ENCODE measurements around the gene FAM98B. TPM values are rescaled to one million over a fixed set of nuclear protein-coding genes. Genes with fewer than 3 reads are reported as not detected.

The FAM98B gene
- total and polyA plus RNA-seq, 2 of the 8 experiments (the other 6 are each of a cell fraction or from before 2014, with no cell fraction given): 5.9 to 48.4 TPM

- POLR2A ChIA-PET (ENCODE audit: partially characterized antibody): no interaction called here
- TF ChIP-seq, protein P1, sequence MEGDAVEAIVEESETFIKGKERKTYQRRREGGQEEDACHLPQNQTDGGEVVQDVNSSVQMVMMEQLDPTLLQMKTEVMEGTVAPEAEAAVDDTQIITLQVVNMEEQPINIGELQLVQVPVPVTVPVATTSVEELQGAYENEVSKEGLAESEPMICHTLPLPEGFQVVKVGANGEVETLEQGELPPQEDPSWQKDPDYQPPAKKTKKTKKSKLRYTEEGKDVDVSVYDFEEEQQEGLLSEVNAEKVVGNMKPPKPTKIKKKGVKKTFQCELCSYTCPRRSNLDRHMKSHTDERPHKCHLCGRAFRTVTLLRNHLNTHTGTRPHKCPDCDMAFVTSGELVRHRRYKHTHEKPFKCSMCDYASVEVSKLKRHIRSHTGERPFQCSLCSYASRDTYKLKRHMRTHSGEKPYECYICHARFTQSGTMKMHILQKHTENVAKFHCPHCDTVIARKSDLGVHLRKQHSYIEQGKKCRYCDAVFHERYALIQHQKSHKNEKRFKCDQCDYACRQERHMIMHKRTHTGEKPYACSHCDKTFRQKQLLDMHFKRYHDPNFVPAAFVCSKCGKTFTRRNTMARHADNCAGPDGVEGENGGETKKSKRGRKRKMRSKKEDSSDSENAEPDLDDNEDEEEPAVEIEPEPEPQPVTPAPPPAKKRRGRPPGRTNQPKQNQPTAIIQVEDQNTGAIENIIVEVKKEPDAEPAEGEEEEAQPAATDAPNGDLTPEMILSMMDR (IDR thresholded peaks at IDR 0.05; ENCODE audit: control extremely low read depth in 1 of 3, insufficient read depth in 1 of 3, low read depth in 1 of 3, low read length in 3 of 3): peak in 2 of 3 experiments; percentile 14 to 37; a peak in 2 of 4 replicates
- no peak for TF ChIP-seq GTF2F1 (IDR thresholded peaks at IDR 0.05; ENCODE audit: borderline replicate concordance, low read depth, low read length)
- peak; percentile 5 to 30; a peak in 1 of 4 replicates for TF ChIP-seq RAD21 (IDR thresholded peaks at IDR 0.05 in 1 of 2, conservative IDR thresholded peaks at IDR 0.05 in 1 of 2; ENCODE audit: low read depth in 2 of 2, low read length in 2 of 2)
- no peak for TF ChIP-seq SP4 (IDR thresholded peaks at IDR 0.05; ENCODE audit: low read length)
- no peak for DNase-seq (ENCODE audit: low read depth in 1 of 2, low spot score in 2 of 2)
- no peaks in the 10 kb centered on the region for H3K4me1 ChIP-seq (replicated peaks in 1 of 4; ENCODE audit: control insufficient read depth in 3 of 4, insufficient read depth in 4 of 4, low read length in 3 of 4)
- no peak overlapping the region for H3K27ac ChIP-seq (ENCODE audit: low read depth, low read length)
- H3K23ac ChIP-seq (ENCODE audit: insufficient read length): no peak overlapping the region
- H3K18ac ChIP-seq (ENCODE audit: extremely low read depth, low read length): no peak overlapping the region
- no peak overlapping the region for H3K4me2 ChIP-seq (ENCODE audit: insufficient read depth in 1 of 2, low read depth in 2 of 2, low read length in 2 of 2)
- no peak overlapping the region for H4K5ac ChIP-seq (ENCODE audit: insufficient read length, low read depth, low read length)
- no peak overlapping the region for H2BK20ac ChIP-seq (ENCODE audit: low read length)
- H3K79me1 ChIP-seq (ENCODE audit: low read depth, low read length): no peaks in the 10 kb centered on the region
- H2AK5ac ChIP-seq (ENCODE audit: low read depth, low read length): no peak overlapping the region
- H3K56ac ChIP-seq (replicated peaks; ENCODE audit: insufficient read length, low read depth, low read length): no peak overlapping the region
- H2BK120ac ChIP-seq (replicated peaks; ENCODE audit: low read depth, low read length): no peak overlapping the region
- no peak overlapping the region for H3K4me3 ChIP-seq (ENCODE audit: extremely low read depth in 1 of 4, insufficient read depth in 2 of 4, low read depth in 3 of 4, low read length in 4 of 4)
- no peak overlapping the region for H3K4ac ChIP-seq (replicated peaks; ENCODE audit: insufficient read length, low read depth, low read length)
- H2BK15ac ChIP-seq (ENCODE audit: low read length): no peak overlapping the region
- H4K20me1 ChIP-seq (replicated peaks in 1 of 2; ENCODE audit: control insufficient read depth in 1 of 2, insufficient read depth in 2 of 2, low read length in 2 of 2): no peaks in the 10 kb centered on the region
- H3K36me3 ChIP-seq (ENCODE audit: control insufficient read depth in 2 of 4, insufficient read depth in 4 of 4, low read length in 3 of 4): no peaks in the 10 kb centered on the region
- no peak overlapping the region for H3K14ac ChIP-seq (ENCODE audit: insufficient read length)
- no peak overlapping the region for H4K8ac ChIP-seq (ENCODE audit: extremely low read depth, insufficient read depth, low read length)
- no peak overlapping the region for H2BK12ac ChIP-seq (ENCODE audit: low read depth, low read length)
- H3K23me2 ChIP-seq (ENCODE audit: low read depth, low read length): no peaks in the 10 kb centered on the region; the same call in 1 of the 2 replicates
- no peak overlapping the region for H2BK5ac ChIP-seq (ENCODE audit: low read depth, low read length)
- H2AFZ ChIP-seq (ENCODE audit: low read length): no peak overlapping the region
- no peaks in the 10 kb centered on the region for H3K79me2 ChIP-seq (ENCODE audit: control insufficient read depth in 1 of 2, insufficient read depth in 2 of 2, low read length in 2 of 2)
- CTCF ChIA-PET (ENCODE audit: partially characterized antibody): interaction anchor here (0.8 to 3.1 kb wide), 8 partner anchors 13 to 432 kb away, joined by 3 to 27 read pairs (median 5); no protein-coding TSS in a partner anchor
- H3K27me3 ChIP-seq (replicated peaks in 1 of 4; ENCODE audit: control insufficient read depth in 3 of 4, extremely low read depth in 1 of 4, insufficient read depth in 3 of 4, low read length in 3 of 4): no peaks in the 10 kb centered on the region
- H4K91ac ChIP-seq (replicated peaks; ENCODE audit: insufficient read length, low read length): no peak overlapping the region
- FAIRE-seq: no peak
- 85% methylated on average over 1 of the region's 1 CpG; no CpG with 5 or more reads in 1 of the 2 experiments for WGBS, 2 experiments (ENCODE audit: extremely low coverage in 1 of 2, insufficient coverage in 1 of 2, insufficient read length in 1 of 2, insufficient replicate concordance in 2 of 2, low coverage in 1 of 2, low lambda C conversion rate in 2 of 2, missing lambda C conversion rate in 1 of 2)
- no peaks in the 10 kb centered on the region for H3K9me3 ChIP-seq (ENCODE audit: insufficient read depth in 2 of 2, low read depth in 1 of 2, low read length in 1 of 2)
- no peak overlapping the region for H3K9ac ChIP-seq (replicated peaks in 1 of 4; ENCODE audit: extremely low read depth in 1 of 4, low read depth in 3 of 4, low read length in 3 of 4)
Observed at GRCh38 chr15:38427380-38427779, 26.5 kb upstream of the FAM98B start.
